Measurements from ENCODE around the gene TFCP2. TPM values are rescaled to one million over a fixed set of nuclear protein-coding genes. Genes with fewer than 3 reads are reported as not detected.

The TFCP2 gene
- polyA plus RNA-seq, 4 donors, result 8.6 to 31.1 (median 13.6) TPM

- no peaks in the 10 kb centered on the region for H3K4me1 ChIP-seq (ENCODE audit: control insufficient read depth in 3 of 3, insufficient read depth in 2 of 3, low read depth in 1 of 3, low read length in 2 of 3)
- DNase-seq, result no peak
- H3K27ac ChIP-seq (ENCODE audit: low read depth in 1 of 3, low read length in 2 of 3), result no peak overlapping the region
- 92 to 97% (median 96%) methylated on average over 2 of the region's 2 CpGs for WGBS, 3 donors
- H3K9me3 ChIP-seq (ENCODE audit: control insufficient read depth in 2 of 2, insufficient read depth in 1 of 2, low read depth in 1 of 2, low read length in 1 of 2), result no peaks in the 10 kb centered on the region
- FAIRE-seq, result no peak
- peaks cover 0 to 14% (median 0%) of the 10 kb centered on the region in 3 donors for H3K36me3 ChIP-seq (ENCODE audit: control insufficient read depth in 3 of 3, insufficient read depth in 2 of 3, low read depth in 1 of 3, low read length in 3 of 3)
- no peak overlapping the region for H3K4me3 ChIP-seq (ENCODE audit: low read depth in 1 of 3, low read length in 3 of 3)
- H3K27me3 ChIP-seq (ENCODE audit: control insufficient read depth in 3 of 3, insufficient read depth in 3 of 3, low read length in 3 of 3), result no peaks in the 10 kb centered on the region
Observed at GRCh38 chr12:51126297-51126696, 46.6 kb downstream of the TFCP2 start.

- DNase-seq, result no peak
- WGBS, 3 donors, result 93 to 98% (median 96%) methylated on average over 11 to 14 of the region's 14 CpGs
- H3K27me3 ChIP-seq (ENCODE audit: control insufficient read depth in 3 of 3, insufficient read depth in 3 of 3, low read length in 3 of 3), result no peaks in the 10 kb centered on the region
- H3K27ac ChIP-seq (ENCODE audit: low read depth in 1 of 3, low read length in 2 of 3), result no peak overlapping the region
- no peaks in the 10 kb centered on the region for H3K9me3 ChIP-seq (ENCODE audit: control insufficient read depth in 2 of 2, insufficient read depth in 1 of 2, low read depth in 1 of 2, low read length in 1 of 2)
- peaks cover 0 to 7% (median 0%) of the 10 kb centered on the region in 3 donors for H3K36me3 ChIP-seq (ENCODE audit: control insufficient read depth in 3 of 3, insufficient read depth in 2 of 3, low read depth in 1 of 3, low read length in 3 of 3)
- H3K4me1 ChIP-seq (ENCODE audit: control insufficient read depth in 3 of 3, insufficient read depth in 2 of 3, low read depth in 1 of 3, low read length in 2 of 3), result no peaks in the 10 kb centered on the region
- no peak for FAIRE-seq
- no peak overlapping the region for H3K4me3 ChIP-seq (ENCODE audit: low read depth in 1 of 3, low read length in 3 of 3)
Observed at GRCh38 chr12:51124504-51124903, 48.4 kb downstream of the TFCP2 start.

GRCh38 chr12:51122844-51123243, 50.1 kb downstream of the TFCP2 start:
- Histone ChIP-seq H3K4me1 (ENCODE audit: control insufficient read depth in 3 of 3, insufficient read depth in 2 of 3, low read depth in 1 of 3, low read length in 2 of 3) (no peaks in the 10 kb centered on the region), H3K4me3 (ENCODE audit: low read depth in 1 of 3, low read length in 3 of 3) (no peak overlapping the region), H3K27ac (ENCODE audit: low read depth in 1 of 3, low read length in 2 of 3) (no peak overlapping the region), H3K36me3 (ENCODE audit: control insufficient read depth in 3 of 3, insufficient read depth in 2 of 3, low read depth in 1 of 3, low read length in 3 of 3) (peaks cover 0 to 7% (median 0%) of the 10 kb centered on the region in 3 donors), H3K9me3 (ENCODE audit: control insufficient read depth in 2 of 2, insufficient read depth in 1 of 2, low read depth in 1 of 2, low read length in 1 of 2) (no peaks in the 10 kb centered on the region), H3K27me3 (ENCODE audit: control insufficient read depth in 3 of 3, insufficient read depth in 3 of 3, low read length in 3 of 3) (no peaks in the 10 kb centered on the region)
- peak in 1 of 2 donors; percentile 32 for DNase-seq
- FAIRE-seq, result no peak

- 46 to 74% (median 55%) methylated on average over 3 of the region's 3 CpGs for WGBS, 3 donors
- Histone ChIP-seq H3K27me3 (ENCODE audit: control insufficient read depth in 3 of 3, insufficient read depth in 3 of 3, low read length in 3 of 3) (no peaks in the 10 kb centered on the region), H3K9me3 (ENCODE audit: control insufficient read depth in 2 of 2, insufficient read depth in 1 of 2, low read depth in 1 of 2, low read length in 1 of 2) (no peaks in the 10 kb centered on the region), H3K4me3 (ENCODE audit: low read depth in 1 of 3, low read length in 3 of 3) (no peak overlapping the region), H3K27ac (ENCODE audit: low read depth in 1 of 3, low read length in 2 of 3) (no peak overlapping the region), H3K4me1 (ENCODE audit: control insufficient read depth in 3 of 3, insufficient read depth in 2 of 3, low read depth in 1 of 3, low read length in 2 of 3) (no peaks in the 10 kb centered on the region), H3K36me3 (ENCODE audit: control insufficient read depth in 3 of 3, insufficient read depth in 2 of 3, low read depth in 1 of 3, low read length in 3 of 3) (peaks cover 0 to 15% (median 0%) of the 10 kb centered on the region in 3 donors)
- DNase-seq, result peak; percentile 40 to 66
- no peak for FAIRE-seq
Observed at GRCh38 chr12:51118706-51119105, 54.2 kb downstream of the TFCP2 start.

- Histone ChIP-seq H3K9me3 (ENCODE audit: control insufficient read depth in 2 of 2, insufficient read depth in 1 of 2, low read depth in 1 of 2, low read length in 1 of 2) (no peaks in the 10 kb centered on the region), H3K4me3 (ENCODE audit: low read depth in 1 of 3, low read length in 3 of 3) (no peak overlapping the region), H3K27ac (ENCODE audit: low read depth in 1 of 3, low read length in 2 of 3) (no peak overlapping the region), H3K27me3 (ENCODE audit: control insufficient read depth in 3 of 3, insufficient read depth in 3 of 3, low read length in 3 of 3) (no peaks in the 10 kb centered on the region), H3K4me1 (ENCODE audit: control insufficient read depth in 3 of 3, insufficient read depth in 2 of 3, low read depth in 1 of 3, low read length in 2 of 3) (no peaks in the 10 kb centered on the region), H3K36me3 (ENCODE audit: control insufficient read depth in 3 of 3, insufficient read depth in 2 of 3, low read depth in 1 of 3, low read length in 3 of 3) (peaks cover 6 to 29% (median 7%) of the 10 kb centered on the region in 3 donors)
- DNase-seq, result no peak
- FAIRE-seq, result no peak
Observed at GRCh38 chr12:51115533-51115932, 57.4 kb downstream of the TFCP2 start.

- Histone ChIP-seq H3K4me1 (ENCODE audit: control insufficient read depth in 3 of 3, insufficient read depth in 2 of 3, low read depth in 1 of 3, low read length in 2 of 3) (no peaks in the 10 kb centered on the region), H3K36me3 (ENCODE audit: control insufficient read depth in 3 of 3, insufficient read depth in 2 of 3, low read depth in 1 of 3, low read length in 3 of 3) (peaks cover 19 to 35% (median 27%) of the 10 kb centered on the region in 3 donors), H3K27me3 (ENCODE audit: control insufficient read depth in 3 of 3, insufficient read depth in 3 of 3, low read length in 3 of 3) (no peaks in the 10 kb centered on the region), H3K27ac (ENCODE audit: low read depth in 1 of 3, low read length in 2 of 3) (no peak overlapping the region), H3K9me3 (ENCODE audit: control insufficient read depth in 2 of 2, insufficient read depth in 1 of 2, low read depth in 1 of 2, low read length in 1 of 2) (no peaks in the 10 kb centered on the region), H3K4me3 (ENCODE audit: low read depth in 1 of 3, low read length in 3 of 3) (no peak overlapping the region)
- FAIRE-seq, result no peak
- no peak for DNase-seq
- 84 to 96% (median 94%) methylated on average over 4 of the region's 4 CpGs for WGBS, 3 donors
Observed at GRCh38 chr12:51108136-51108535, 64.8 kb downstream of the TFCP2 start.

GRCh38 chr12:51103977-51104376, 69.0 kb downstream of the TFCP2 start:
- H3K36me3 ChIP-seq (ENCODE audit: control insufficient read depth in 3 of 3, insufficient read depth in 2 of 3, low read depth in 1 of 3, low read length in 3 of 3), result peaks cover 28 to 34% (median 32%) of the 10 kb centered on the region in 3 donors
- DNase-seq (no peak), FAIRE-seq (no peak)

GRCh38 chr12:51098611-51099010, 74.3 kb downstream of the TFCP2 start:
- no peaks in the 10 kb centered on the region for H3K27me3 ChIP-seq (ENCODE audit: control insufficient read depth in 3 of 3, insufficient read depth in 3 of 3, low read length in 3 of 3)
- 97 to 100% (median 98%) methylated on average over 1 of the region's 1 CpG for WGBS, 3 donors
- DNase-seq (no peak), FAIRE-seq (no peak)
- H3K9me3 ChIP-seq (ENCODE audit: control insufficient read depth in 2 of 2, insufficient read depth in 1 of 2, low read depth in 1 of 2, low read length in 1 of 2), result no peaks in the 10 kb centered on the region
- H3K27ac ChIP-seq (ENCODE audit: low read depth in 1 of 3, low read length in 2 of 3), result no peak overlapping the region
- peaks cover 24 to 51% (median 38%) of the 10 kb centered on the region in 3 donors for H3K36me3 ChIP-seq (ENCODE audit: control insufficient read depth in 3 of 3, insufficient read depth in 2 of 3, low read depth in 1 of 3, low read length in 3 of 3)
- H3K4me3 ChIP-seq (ENCODE audit: low read depth in 1 of 3, low read length in 3 of 3), result no peak overlapping the region
- no peaks in the 10 kb centered on the region for H3K4me1 ChIP-seq (ENCODE audit: control insufficient read depth in 3 of 3, insufficient read depth in 2 of 3, low read depth in 1 of 3, low read length in 2 of 3)

More at GRCh38 chr12:51103977-51104376, 69.0 kb downstream of the TFCP2 start:
- no peak overlapping the region for H3K4me3 ChIP-seq (ENCODE audit: low read depth in 1 of 3, low read length in 3 of 3)
- no peaks in the 10 kb centered on the region for H3K4me1 ChIP-seq (ENCODE audit: control insufficient read depth in 3 of 3, insufficient read depth in 2 of 3, low read depth in 1 of 3, low read length in 2 of 3)
- no peak overlapping the region for H3K27ac ChIP-seq (ENCODE audit: low read depth in 1 of 3, low read length in 2 of 3)
- no peaks in the 10 kb centered on the region for H3K27me3 ChIP-seq (ENCODE audit: control insufficient read depth in 3 of 3, insufficient read depth in 3 of 3, low read length in 3 of 3)
- H3K9me3 ChIP-seq (ENCODE audit: control insufficient read depth in 2 of 2, insufficient read depth in 1 of 2, low read depth in 1 of 2, low read length in 1 of 2), result no peaks in the 10 kb centered on the region

- Histone ChIP-seq H3K27me3 (ENCODE audit: control insufficient read depth in 3 of 3, insufficient read depth in 3 of 3, low read length in 3 of 3) (no peaks in the 10 kb centered on the region), H3K36me3 (ENCODE audit: control insufficient read depth in 3 of 3, insufficient read depth in 2 of 3, low read depth in 1 of 3, low read length in 3 of 3) (peaks cover 5 to 35% (median 8%) of the 10 kb centered on the region in 3 donors), H3K4me1 (ENCODE audit: control insufficient read depth in 3 of 3, insufficient read depth in 2 of 3, low read depth in 1 of 3, low read length in 2 of 3) (no peaks in the 10 kb centered on the region), H3K4me3 (ENCODE audit: low read depth in 1 of 3, low read length in 3 of 3) (no peak overlapping the region), H3K27ac (ENCODE audit: low read depth in 1 of 3, low read length in 2 of 3) (no peak overlapping the region), H3K9me3 (ENCODE audit: control insufficient read depth in 2 of 2, insufficient read depth in 1 of 2, low read depth in 1 of 2, low read length in 1 of 2) (no peaks in the 10 kb centered on the region)
- WGBS, 3 donors, result 90 to 93% (median 92%) methylated on average over 10 of the region's 10 CpGs
- no peak for FAIRE-seq
- DNase-seq, result no peak
Observed at GRCh38 chr12:51090705-51091229, 82.2 kb downstream of the TFCP2 start.

Data from small intestine (tissue), 7 donors.